ENCODE data around the gene ZNF331.

GRCh38 chr19:53541971-53542370, 4.0 kb downstream of the ZNF331 start:
- TF ChIP-seq ZNF274 (IDR thresholded peaks at IDR 0.05; ENCODE audit: low read depth, low read length) (no peak), SUZ12 (IDR thresholded peaks at IDR 0.05; ENCODE audit: extremely low read depth, insufficient read depth, insufficient read length) (no peak), YY1 (IDR thresholded peaks at IDR 0.05; ENCODE audit: insufficient read depth, insufficient read length) (no peak)

All from NT2/D1 (cell line).